Measurements from ENCODE around the gene ASS1.

DNA sequence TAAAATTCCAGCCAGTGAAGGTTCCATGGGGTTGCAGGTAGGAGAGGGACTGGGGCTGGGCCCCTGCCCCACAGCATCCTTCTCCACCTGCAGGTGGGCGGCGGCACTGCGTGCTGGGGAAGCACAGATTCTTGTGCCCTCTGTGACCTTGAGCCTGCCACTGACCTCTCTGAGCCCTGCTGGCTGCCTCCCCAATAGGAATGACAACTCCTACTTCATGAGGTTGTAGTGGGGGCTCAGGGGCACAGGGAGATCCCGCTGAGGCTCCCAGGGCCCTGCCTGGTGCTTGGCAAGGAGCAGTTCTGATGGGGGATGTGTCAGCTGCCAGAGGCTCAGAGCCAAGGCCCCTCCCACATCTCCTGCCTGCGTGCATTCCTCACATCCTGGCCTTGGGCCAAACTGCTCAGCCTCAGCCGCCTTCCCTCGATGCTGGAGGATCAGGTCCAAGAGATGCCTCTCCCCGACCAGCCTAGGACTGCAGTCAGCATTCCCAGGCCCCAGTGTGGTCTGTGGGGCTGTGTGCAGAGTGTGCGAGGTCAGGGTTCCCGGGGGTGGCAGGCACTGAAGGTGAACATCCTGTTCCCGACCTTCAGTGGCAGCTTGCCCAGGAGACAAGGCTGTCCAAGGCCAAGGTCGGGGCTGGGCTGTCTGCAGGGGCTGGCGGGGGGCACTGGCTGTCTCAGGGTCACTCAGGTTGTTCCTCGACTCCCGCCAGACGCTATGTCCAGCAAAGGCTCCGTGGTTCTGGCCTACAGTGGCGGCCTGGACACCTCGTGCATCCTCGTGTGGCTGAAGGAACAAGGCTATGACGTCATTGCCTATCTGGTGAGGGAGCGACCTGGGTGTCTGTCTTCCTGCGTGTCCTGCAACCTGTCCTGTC is 7.0 kb downstream of the ASS1 start:
- TF ChIP-seq ZBTB7A (tag by site-specific recombination; IDR thresholded peaks at IDR 0.05; ENCODE audit: low read depth) (no peak), ZNF624 (tag by site-specific recombination; IDR thresholded peaks at IDR 0.05) (no peak), ZNF629 (tag by site-specific recombination; IDR thresholded peaks at IDR 0.05) (0 out of 2 replicates have a peak, but pooled peaks have one; percentile 18), ZNF521 (tag by site-specific recombination; IDR thresholded peaks at IDR 0.05) (no peak), GLI4 (tag by site-specific recombination; IDR thresholded peaks at IDR 0.05) (no peak), ZNF169 (tag by site-specific recombination; IDR thresholded peaks at IDR 0.05) (no peak), ZBTB8A (tag by site-specific recombination; IDR thresholded peaks at IDR 0.05) (peak; percentile 47), ZNF785 (tag by site-specific recombination; IDR thresholded peaks at IDR 0.05) (no peak)
- TF ChIP-seq, protein P1, sequence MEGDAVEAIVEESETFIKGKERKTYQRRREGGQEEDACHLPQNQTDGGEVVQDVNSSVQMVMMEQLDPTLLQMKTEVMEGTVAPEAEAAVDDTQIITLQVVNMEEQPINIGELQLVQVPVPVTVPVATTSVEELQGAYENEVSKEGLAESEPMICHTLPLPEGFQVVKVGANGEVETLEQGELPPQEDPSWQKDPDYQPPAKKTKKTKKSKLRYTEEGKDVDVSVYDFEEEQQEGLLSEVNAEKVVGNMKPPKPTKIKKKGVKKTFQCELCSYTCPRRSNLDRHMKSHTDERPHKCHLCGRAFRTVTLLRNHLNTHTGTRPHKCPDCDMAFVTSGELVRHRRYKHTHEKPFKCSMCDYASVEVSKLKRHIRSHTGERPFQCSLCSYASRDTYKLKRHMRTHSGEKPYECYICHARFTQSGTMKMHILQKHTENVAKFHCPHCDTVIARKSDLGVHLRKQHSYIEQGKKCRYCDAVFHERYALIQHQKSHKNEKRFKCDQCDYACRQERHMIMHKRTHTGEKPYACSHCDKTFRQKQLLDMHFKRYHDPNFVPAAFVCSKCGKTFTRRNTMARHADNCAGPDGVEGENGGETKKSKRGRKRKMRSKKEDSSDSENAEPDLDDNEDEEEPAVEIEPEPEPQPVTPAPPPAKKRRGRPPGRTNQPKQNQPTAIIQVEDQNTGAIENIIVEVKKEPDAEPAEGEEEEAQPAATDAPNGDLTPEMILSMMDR (tag by site-specific recombination; IDR thresholded peaks at IDR 0.05) = peak; percentile 88
- TF ChIP-seq, protein P2, sequence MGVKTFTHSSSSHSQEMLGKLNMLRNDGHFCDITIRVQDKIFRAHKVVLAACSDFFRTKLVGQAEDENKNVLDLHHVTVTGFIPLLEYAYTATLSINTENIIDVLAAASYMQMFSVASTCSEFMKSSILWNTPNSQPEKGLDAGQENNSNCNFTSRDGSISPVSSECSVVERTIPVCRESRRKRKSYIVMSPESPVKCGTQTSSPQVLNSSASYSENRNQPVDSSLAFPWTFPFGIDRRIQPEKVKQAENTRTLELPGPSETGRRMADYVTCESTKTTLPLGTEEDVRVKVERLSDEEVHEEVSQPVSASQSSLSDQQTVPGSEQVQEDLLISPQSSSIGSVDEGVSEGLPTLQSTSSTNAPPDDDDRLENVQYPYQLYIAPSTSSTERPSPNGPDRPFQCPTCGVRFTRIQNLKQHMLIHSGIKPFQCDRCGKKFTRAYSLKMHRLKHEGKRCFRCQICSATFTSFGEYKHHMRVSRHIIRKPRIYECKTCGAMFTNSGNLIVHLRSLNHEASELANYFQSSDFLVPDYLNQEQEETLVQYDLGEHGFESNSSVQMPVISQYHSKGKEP (tag by site-specific recombination; IDR thresholded peaks at IDR 0.05) = no peak; the same call in 1 of the 2 replicates
